Effector CD4-positive, alpha-beta T cell (primary cell): ENCODE measurements around the gene UTP25.

ENCODE experiments used
- DNase-seq: peaks from one replicate; pipeline ENCODE4 v3.0.0-alpha.2; 2020

UTP25 gene

GRCh38 chr1:209807509-209807908 lies 20.3 kb upstream of the UTP25 start:
- no peak for DNase-seq

GRCh38 chr1:209808059-209808581 lies 19.7 kb upstream of the UTP25 start:
- no peak for DNase-seq

- no peak for DNase-seq
Observed at GRCh38 chr1:209809611-209810010, 18.2 kb upstream of the UTP25 start.

- DNase-seq: no peak
Observed at GRCh38 chr1:209810783-209811182, 17.0 kb upstream of the UTP25 start.

- DNase-seq: no peak
Observed at GRCh38 chr1:209813902-209814301, 13.9 kb upstream of the UTP25 start.

GRCh38 chr1:209815490-209815889 lies 12.3 kb upstream of the UTP25 start:
- no peak for DNase-seq

GRCh38 chr1:209815931-209816341 lies 11.8 kb upstream of the UTP25 start:
- DNase-seq: no peak

- no peak for DNase-seq
Observed at GRCh38 chr1:209816923-209817322, 10.8 kb upstream of the UTP25 start.

- DNase-seq: no peak
Observed at GRCh38 chr1:209817691-209818090, 10.1 kb upstream of the UTP25 start.

- DNase-seq: no peak
Observed at GRCh38 chr1:209819058-209819457, 8.7 kb upstream of the UTP25 start.

GRCh38 chr1:209820986-209821385 lies 6.8 kb upstream of the UTP25 start:
- DNase-seq: no peak

GRCh38 chr1:209822706-209823105 lies 5.1 kb upstream of the UTP25 start:
- no peak for DNase-seq

GRCh38 chr1:209823143-209824041 lies 4.4 kb upstream of the UTP25 start:
- no peak for DNase-seq

GRCh38 chr1:209825591-209826434 lies 2.0 kb upstream of the UTP25 start:
- DNase-seq: no peak

GRCh38 chr1:209829716-209830115 lies 1.9 kb downstream of the UTP25 start:
- DNase-seq: no peak

- DNase-seq: no peak
Observed at GRCh38 chr1:209830722-209831121, 3.0 kb downstream of the UTP25 start.

GRCh38 chr1:209831615-209832014 lies 3.8 kb downstream of the UTP25 start:
- DNase-seq: no peak

GRCh38 chr1:209835782-209836298 lies 8.1 kb downstream of the UTP25 start:
- DNase-seq: no peak

GRCh38 chr1:209837671-209838070 lies 9.9 kb downstream of the UTP25 start:
- DNase-seq: no peak

GRCh38 chr1:209838537-209838936 lies 10.8 kb downstream of the UTP25 start:
- DNase-seq: no peak

GRCh38 chr1:209839875-209840546 lies 12.2 kb downstream of the UTP25 start:
- no peak for DNase-seq

- no peak for DNase-seq
Observed at GRCh38 chr1:209840611-209841010, 12.8 kb downstream of the UTP25 start.
